Esophagus mucosa (tissue), 1 donor: ENCODE measurements around the gene BROX. TPM values are rescaled to one million over a fixed set of nuclear protein-coding genes. Genes with fewer than 3 reads are reported as not detected.
A peak's percentile ranks its signal among the peaks of the same experiment; 100 is the strongest.

Source experiments
- ATAC-seq: fragments of 200-7000 bp; cut with Tn5 transposase; one replicate; pipeline ENCODE4 v1.9.1; 2020
- total RNA-seq: library from RNA; stranded (reverse); gene quantifications from one replicate; pipeline ENCODE4 v1.2.4, GENCODE V29; 2023
- donor health status: DM: yes; HTN: yes; CAD: no.

The BROX gene
- total RNA-seq, 1 donor from 2014 or later: 41.4 TPM

GRCh38 chr1:222777977-222778376, 65.6 kb downstream of the BROX start:
- peak; percentile 80 for ATAC-seq

- ATAC-seq: no peak
These were observed 68.9 kb downstream of the BROX start for GRCh38 chr1:222781251-222781650.

GRCh38 chr1:222783051-222783450, 70.7 kb downstream of the BROX start:
- no peak for ATAC-seq

GRCh38 chr1:222784371-222784770, 72.0 kb downstream of the BROX start:
- ATAC-seq: no peak

Other genes starting within 250 kb of the BROX start
- 0.08 TPM for gene HHIPL2, start 164.5 kb upstream of the BROX start, total RNA-seq
- 4.8 TPM for gene TAF1A, start 122.6 kb upstream of the BROX start, total RNA-seq
- 26.5 TPM for gene MIA3, start 94.5 kb upstream of the BROX start, total RNA-seq
- gene AIDA, start 73 bp upstream of the BROX start, total RNA-seq: 29.2 TPM
- 0.64 TPM for gene FAM177B, start 24.6 kb downstream of the BROX start, total RNA-seq
- 1.4 TPM for gene DISP1, start 102.5 kb downstream of the BROX start, total RNA-seq